ENCODE measurements around the gene TLR7.

- TF ChIP-seq CTCF (IDR thresholded peaks at IDR 0.05; ENCODE audit: insufficient read depth, low read length) (no peak), REST (IDR thresholded peaks at IDR 0.05; ENCODE audit: insufficient replicate concordance, low read depth) (no peak)
Measured at GRCh38 chrX:12930150-12930549, 63.3 kb downstream of the TLR7 start.

Data from HL-60 (cell line).